NCI-H748 (cell line): Measurements from ENCODE around the gene USP19.

Experiments used
- DNase-seq: peaks from one replicate; lab custom pipeline; 2025; ENCODE audit not compliant: unreplicated experiment; lab: John Stamatoyannopoulos, UW

The USP19 gene, protein sequence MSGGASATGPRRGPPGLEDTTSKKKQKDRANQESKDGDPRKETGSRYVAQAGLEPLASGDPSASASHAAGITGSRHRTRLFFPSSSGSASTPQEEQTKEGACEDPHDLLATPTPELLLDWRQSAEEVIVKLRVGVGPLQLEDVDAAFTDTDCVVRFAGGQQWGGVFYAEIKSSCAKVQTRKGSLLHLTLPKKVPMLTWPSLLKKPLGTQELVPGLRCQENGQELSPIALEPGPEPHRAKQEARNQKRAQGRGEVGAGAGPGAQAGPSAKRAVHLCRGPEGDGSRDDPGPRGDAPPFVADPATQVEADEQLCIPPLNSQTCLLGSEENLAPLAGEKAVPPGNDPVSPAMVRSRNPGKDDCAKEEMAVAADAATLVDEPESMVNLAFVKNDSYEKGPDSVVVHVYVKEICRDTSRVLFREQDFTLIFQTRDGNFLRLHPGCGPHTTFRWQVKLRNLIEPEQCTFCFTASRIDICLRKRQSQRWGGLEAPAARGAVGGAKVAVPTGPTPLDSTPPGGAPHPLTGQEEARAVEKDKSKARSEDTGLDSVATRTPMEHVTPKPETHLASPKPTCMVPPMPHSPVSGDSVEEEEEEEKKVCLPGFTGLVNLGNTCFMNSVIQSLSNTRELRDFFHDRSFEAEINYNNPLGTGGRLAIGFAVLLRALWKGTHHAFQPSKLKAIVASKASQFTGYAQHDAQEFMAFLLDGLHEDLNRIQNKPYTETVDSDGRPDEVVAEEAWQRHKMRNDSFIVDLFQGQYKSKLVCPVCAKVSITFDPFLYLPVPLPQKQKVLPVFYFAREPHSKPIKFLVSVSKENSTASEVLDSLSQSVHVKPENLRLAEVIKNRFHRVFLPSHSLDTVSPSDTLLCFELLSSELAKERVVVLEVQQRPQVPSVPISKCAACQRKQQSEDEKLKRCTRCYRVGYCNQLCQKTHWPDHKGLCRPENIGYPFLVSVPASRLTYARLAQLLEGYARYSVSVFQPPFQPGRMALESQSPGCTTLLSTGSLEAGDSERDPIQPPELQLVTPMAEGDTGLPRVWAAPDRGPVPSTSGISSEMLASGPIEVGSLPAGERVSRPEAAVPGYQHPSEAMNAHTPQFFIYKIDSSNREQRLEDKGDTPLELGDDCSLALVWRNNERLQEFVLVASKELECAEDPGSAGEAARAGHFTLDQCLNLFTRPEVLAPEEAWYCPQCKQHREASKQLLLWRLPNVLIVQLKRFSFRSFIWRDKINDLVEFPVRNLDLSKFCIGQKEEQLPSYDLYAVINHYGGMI (N-terminal part only)

DNA sequence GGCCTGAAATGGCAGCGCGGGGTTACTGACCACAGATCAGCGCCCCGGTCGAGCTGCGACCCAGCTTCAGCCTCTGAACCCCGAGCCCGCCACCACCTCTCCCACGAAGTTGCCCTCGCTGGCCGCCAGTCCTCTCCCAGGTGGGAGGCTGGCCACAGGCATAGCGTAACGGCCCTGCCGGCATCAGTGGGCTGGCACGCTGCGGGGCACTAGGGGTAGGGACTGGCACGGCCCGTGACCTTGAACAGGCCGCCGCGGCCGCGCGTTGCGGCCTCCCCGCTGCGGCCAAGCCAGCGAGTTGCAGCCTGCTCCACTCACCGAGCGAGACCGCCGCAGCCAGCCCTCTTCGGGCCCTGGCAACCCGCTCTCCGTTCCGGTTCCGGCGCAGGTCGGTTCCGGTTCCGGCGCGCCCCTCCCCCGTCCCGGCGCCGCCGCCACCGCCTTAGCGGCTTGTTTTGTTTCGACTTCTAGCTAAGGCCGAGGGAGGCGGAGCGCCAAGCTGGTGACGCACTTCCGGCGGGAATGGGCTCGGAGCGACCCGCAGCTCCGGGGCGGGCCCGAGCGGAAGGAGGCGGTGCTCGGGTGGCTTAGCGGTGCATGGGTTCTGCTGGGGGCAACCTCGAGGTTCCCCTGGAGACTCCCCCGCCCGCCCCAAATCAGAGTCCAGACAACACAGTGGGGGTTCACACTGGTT lies at the start of gene USP19:
USP19 (minus strand) TSS at position 386 of the 694 bp plus-strand sequence. CDS start 1,678 bp downstream, outside the sequence.
- DNase-seq = peak; percentile 92

DNA sequence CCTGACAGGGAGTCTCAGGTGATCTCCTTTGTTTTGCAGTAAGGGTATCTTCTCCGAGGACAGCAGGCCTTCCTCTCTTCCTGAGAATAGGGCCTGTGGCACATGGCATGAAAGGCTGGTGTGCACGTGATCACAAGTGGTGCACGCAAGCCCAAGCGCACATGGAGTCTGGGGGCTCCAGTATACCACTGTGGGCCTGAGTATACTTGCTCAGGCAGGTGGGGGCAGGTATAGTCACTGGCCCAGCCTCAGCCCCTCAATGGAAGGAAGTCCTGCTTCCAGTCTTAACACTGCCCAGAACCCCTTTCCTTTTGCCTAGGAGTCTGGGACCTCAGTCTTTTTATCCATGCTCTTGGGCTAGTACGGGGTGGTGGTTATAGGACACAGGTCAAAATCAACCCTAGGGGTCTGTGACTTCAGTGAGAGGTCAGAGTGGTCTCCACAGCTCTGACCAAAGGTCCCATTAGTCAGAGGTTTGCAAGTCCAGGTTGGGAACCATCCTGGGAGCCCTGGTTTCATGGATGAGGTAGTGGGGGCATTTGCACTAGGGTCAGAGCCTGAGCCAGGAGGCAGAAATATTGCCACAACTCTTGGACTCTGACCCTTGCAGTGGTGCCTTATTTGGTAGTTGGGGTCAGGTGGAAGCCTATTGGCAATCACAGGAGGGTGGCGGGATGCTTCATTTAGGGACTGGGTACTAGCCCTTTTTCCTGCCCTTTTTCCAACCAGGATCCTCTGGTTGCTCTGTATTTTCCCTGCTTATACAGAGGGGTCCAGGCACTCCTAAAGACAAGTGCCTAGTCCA lies 46.3 kb upstream of the USP19 start:
- DNase-seq = no peak

DNA sequence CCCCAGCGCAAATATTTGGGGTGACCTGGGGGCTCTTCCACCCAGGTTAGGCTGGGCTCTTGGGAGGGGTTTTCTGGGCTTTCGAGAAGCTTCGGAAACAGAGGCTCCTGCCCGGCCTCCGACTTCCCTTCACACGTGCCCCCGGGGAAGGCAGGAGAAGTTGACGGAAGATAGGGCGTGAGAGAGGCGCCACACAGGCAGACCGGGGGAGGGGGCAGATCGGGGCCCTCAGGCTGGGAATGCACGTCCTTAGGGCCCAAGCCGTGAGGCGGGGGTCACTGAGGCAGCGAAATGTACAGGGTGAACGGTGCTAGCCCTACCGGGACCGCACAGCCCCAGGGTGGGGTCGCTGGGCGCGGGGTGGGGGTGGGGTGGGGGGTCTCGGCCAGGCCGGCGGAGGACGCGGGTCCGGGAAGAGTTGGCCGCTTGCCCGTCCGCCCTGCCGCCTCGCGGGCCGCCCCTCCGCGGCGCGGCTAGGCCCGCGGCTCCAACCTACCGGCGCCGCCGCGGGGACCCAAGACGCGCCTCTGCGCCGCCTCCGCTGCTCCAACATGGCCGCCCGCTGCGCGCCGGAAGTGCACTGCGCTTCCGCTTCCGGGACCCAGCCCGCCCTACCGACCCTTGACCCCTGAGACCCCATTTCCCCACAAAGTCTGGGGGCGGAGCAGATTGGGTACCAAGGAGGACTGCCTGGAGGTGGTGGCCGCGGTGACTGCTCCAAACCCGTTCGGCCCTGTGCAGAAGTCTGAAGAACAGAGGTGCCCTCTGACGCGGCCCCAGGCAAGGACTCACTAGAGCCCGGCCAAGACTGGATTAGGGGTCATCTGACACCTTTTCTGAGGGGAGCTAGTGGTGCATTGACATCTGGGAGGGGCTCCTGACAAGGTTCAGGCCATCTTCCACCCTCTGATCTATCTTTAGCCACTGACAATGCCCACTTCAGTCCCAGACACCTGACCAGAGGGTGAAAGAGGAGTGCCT lies 45.4 kb upstream of the USP19 start, which contains the start of gene CCDC71:
CCDC71 (minus strand) TSS at position 561 of the 981 bp plus-strand sequence. CDS start 2,123 bp downstream, outside the sequence.
- DNase-seq = peak; percentile 74

DNA sequence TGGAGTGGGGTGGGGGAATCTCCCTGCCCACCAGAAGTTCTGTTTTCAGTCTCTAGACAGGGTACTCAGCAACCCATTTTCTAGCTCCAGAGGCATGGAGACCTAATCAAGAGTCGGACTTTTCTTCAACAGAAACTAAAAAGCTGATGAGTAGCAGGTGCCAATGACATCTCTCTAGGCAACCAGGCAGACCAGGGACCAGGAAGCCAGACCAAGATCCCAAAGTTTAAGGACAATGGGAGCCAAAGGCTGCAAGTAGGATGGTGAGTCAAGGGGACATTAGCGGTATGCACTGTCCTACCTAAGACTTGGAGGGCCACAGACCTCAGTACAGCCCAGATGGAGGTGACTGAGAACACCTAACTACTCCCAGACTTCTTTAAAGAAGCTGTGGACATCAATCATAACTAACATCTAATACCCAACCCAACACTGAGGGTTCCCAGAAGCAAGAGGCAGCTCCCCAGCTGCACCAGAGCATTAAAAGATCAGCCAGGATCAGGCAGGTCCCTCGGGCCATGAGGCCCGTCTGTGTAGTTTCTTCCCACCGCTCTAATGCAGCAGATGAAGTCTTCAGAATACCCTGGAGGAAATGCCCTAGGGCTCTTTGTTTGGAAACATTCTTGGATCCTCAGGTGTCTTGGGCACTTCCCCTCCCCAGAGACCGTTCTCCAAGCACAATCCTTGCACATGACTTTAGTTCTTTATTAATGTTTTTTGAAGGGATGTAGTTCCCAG lies 44.5 kb upstream of the USP19 start:
- DNase-seq = no peak

DNA sequence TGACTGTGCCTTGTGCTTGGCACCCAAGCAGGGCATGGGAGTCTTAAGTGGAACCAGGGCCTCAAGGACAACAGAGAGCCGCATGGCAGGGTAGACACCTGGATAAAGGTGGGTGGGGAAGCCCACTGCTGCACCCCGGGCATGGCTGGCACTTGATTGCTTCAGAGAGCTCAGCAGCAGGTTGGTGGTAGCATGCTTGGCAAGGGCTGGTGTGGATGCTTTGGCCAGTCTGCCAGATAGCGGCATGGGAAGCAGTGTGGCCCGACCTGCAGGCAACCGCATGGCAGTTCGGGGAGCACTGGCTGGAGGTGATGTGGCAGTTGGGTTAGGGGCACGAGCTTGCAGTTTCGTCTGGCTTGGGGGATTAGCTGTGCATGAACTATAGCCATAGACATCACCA lies 43.0 kb upstream of the USP19 start:
- no peak for DNase-seq

DNA sequence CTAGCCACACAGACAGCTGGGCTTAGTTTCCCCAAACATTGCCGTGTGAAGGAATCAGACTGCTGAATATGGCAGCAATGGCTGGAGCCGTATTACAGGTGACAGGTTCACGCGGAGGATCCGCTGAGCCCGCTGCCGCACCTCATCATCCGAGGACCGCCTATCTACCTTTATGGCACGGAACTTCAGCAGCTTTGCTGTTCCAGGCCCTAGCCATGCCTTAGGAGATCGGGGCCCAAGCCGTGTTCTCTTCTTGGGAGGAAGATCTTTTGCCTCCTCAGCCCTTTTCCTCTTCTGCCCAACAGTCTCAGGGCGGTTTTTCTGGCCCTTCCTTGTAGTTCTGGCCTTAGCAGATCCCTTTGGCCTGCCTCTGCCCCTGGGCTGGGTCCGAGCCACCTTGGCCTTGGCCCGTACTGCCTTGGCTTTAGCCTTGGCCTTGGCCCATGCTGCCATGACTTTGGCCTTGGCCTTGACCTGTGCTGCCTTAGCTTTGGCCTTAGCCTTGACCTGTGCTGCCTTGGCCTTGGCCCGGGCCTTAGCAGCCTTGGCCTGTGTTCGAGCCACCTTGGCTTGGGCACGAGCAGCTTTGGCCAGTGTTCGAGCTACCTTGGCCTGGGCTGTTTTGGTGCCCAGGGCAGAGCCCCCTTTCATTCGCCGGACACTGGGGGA lies 42.3 kb upstream of the USP19 start:
- DNase-seq = no peak

DNA sequence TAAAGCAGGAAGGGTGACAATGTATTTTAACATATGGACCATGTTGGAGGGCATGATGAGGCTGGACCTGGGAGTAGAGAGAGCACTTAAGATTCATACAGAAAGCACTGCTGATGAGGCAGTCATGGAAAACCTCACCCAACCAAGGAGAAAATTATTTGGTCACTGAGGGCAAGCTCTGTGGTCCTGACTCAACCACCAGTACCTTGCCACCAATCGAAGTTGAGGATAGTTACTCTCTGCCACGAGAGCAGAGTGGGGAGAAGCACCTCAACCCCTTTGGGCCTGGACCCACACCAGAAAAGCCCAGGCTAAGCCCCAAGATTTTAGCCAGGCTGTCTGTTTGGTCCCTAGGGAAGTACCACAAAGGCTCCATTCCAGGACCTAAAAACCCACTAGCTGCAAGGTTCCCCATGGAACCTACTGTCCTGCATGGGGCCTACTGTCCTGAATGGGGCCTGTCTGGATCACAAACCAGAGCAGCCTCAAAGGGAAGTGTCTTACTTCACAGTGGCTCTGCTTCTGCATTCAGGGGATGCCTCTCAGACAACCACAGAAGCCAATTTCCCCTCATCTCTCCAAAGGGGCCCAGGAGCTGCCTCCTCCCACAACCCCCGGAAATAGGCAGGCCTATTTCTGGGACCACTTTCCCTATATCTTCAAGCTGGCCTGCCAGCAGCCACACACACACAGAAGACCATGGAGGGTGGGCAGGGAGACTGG lies 41.3 kb upstream of the USP19 start:
- no peak for DNase-seq

DNA sequence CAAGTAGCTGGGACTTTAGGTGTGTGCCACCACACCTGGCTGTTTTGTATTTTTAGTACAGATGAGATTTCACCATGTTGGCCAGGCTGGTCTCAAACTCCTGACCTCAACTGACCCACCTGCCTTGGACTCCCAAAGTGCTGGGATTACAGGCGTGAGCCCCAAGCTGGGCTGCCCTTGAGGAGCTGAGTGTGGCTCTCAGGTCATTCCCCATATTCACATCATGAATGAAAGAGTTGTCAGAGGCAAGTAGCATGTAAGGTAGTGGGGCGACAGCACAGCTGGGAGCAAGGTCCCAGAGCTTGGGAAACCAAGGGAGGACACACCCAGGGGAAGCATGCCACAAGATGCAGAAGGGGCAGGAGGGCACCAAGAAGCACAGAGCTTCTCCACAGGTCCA lies 40.6 kb upstream of the USP19 start:
- no peak for DNase-seq

DNA sequence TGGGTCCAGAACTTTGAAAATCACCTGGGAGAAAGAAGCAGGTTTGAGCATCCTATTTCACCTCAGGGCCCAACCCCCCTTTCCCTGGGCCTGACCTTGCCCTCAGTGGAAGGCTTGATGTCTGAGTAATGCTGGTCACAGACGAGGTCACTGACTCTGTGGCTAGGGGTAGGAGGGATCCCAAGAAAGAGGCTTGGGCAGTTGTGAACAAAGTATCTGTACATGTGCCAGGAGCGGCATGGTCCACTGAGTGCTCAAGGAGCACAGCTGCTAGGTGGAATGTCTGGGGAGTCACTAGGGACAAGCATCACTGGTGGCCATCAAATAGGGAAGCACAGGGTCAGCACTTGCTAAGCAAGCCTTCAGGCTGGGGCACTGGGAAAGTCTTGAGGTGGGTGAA lies 38.2 kb upstream of the USP19 start:
- DNase-seq = no peak

DNA sequence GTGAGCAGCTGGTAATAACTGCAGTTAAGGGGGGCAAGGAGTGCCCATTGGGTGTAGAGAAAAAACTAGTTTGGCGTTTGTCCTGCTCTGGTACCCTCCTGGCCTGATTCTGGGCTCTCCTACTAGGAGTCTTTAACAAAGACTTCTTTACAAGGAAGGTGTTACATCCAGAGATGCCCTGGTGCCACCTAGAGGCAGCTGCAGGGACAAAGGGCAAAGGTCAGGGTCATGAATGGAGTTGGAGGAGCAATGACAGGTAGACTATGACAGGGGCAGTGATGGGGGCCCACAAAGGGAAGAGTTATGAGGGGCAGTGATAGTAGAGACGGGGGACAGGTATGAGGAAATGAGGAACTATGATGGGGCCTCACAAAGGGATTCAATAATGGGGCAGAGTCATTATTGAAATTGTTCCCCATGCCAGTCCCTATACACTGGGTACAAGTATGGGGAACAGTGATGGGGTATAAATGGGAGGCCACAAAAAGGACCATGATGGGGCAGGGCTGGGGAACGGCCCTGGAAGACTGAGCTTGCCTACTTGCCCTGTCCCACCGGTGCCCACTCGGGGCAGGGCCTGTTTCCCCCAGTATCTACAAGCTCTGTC lies 37.6 kb upstream of the USP19 start:
- DNase-seq = peak; percentile 19

DNA sequence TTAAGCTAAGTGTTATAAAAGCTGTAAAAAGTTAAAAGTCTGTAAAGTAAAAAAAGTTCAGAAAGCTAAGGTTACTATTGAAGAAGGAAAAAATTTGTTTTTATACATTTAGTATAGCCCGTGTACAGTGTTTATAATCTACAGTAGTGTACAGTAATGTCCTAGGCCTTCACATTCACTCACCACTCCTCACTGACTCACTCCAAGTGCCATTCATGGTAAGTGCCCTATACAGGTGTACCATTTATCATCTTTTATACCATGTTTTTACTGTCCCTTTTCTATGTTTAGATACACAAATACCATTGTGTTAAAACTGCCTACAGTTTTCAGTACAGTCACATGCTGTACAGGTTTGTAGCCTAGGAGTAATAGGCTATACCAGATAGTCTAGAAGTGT lies 36.7 kb upstream of the USP19 start:
- no peak for DNase-seq

DNA sequence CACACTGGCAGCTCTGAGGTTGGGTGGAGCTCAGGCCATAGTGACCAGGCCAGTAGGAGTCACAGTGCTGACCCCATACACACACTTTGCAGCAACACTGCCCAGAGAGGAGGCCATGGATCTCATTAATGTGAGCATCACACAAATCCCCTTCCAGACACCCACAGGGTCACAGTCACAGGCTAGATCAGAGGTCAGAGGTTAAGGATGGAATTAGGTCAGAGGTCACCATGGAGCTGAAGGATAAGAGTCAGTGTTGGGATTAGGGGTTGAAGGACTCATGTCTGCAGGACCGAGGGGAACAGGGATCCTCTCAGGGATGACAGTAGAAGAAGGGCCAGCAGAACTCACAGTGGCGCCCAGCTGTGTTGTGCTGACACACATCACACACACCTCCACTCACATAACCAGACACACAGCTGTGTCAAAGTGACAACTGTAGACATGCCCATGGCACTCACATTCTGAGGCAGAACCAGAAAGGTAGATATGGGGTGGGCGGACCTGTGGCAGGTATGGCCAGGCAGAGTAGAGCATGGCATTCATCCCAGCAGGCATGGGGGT lies 32.8 kb upstream of the USP19 start:
- DNase-seq = no peak

DNA sequence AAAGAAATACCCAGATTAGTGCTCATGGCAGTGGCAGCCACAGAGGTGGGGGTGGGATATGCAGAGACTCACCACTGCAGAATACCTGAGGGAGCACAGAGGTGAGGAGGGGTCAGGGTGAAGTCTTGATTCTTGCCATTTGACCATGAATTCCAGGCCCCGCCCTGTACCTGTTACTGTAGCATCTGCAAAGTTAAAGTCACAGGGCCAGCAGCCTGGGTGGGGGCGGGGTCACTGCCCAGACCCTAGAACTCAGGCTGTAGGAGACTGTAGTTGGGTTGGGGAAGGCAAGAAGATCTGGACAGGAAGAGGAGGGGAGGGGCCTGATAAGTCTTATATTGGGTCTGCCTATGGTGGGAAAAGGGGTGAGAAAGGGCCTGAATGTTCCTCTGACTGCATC lies 31.0 kb upstream of the USP19 start:
- DNase-seq = no peak

DNA sequence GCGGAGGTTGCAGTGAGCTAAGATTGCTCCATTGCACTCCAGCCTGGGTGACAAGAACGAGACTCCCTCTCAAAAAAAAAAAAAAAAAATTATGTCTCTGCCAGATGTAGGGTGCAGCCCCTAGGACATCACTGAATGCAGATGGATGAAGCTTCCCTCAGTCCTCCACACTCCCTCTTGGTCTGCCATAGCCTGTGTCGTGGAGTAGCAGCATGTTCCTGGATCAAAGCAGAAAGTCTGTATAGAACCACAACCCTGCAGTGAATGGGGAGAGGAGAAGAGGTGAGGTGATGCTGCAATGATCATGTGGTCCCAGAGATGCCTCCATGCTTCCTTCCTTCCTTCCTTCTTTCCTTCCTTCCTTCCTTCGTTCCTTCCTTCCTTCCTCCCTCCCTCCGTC lies 27.5 kb upstream of the USP19 start:
- no peak for DNase-seq

DNA sequence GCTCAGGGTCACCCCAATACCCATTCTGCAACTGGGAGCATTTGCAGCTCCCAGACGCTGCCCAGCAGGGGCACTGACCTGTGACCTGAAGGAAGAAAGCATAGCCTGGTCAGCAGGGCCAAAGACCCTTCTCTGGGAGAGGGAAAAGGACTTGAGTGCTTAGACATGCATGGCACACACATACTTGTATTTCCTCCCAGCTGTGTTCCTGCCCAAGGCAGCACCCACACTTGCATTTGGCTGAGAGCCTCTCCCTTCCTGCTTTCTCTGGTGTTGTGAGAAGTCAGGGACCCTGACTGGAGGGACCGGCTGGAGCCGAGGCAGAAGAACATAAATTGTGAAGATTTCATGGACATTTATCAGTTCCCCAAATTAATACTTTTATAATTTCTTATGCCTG lies 19.5 kb upstream of the USP19 start:
- no peak for DNase-seq

DNA sequence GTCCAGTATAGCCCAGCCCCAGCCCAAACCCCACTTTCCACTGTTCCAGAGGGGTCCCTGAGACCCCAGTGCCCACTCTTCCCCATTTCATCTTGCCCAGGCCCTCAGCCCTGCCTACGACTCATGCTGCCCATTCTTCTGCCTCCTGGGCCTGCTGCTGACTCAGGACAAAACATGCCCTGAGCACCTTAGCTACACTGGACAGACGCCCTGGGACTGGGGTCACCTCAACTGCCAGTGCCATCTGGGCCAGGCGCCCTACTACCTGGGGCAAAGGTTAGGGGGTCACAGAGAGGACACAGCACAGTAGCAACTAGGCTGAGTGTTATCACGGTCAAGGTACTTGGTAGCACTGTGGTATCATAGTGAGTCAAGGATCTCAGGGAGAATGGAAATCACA lies 14.9 kb upstream of the USP19 start:
- DNase-seq = no peak
